Right atrium auricular region (tissue), 2 donors: ENCODE data around the gene PDZD7. TPM values are rescaled to one million over a fixed set of nuclear protein-coding genes. Genes with fewer than 3 reads are reported as not detected.

Experiments
- DNase-seq: peaks from one replicate; pipeline ENCODE4 v3.0.0-alpha.2; 2019; ENCODE audit warnings: low spot score
- H3K27ac ChIP-seq, 2 donors: fragments of 200-600 bp; sonication (generic); 1 replicate in 1 of 2; 2 replicates in 1 of 2; pipeline ENCODE4 v1.5.1; 2016 to 2019
- H3K27me3 ChIP-seq, 2 donors: fragments of 200-600 bp; sonication (generic); one replicate each; pipeline versions ENCODE4 v1.5.1 to v1.6.0; 2017 to 2019
- H3K36me3 ChIP-seq: fragments of 200-600 bp; sonication (generic); one replicate; pipeline ENCODE4 v1.5.1; 2016
- H3K4me1 ChIP-seq, 2 donors: fragments of 200-600 bp; sonication (generic); one replicate each; pipeline versions ENCODE4 v1.5.1 to v1.6.0; 2017 to 2019
- H3K4me3 ChIP-seq, 2 donors: fragments of 200-600 bp; sonication (generic); 1 replicate in 1 of 2; 2 replicates in 1 of 2; pipeline ENCODE4 v1.5.1; 2017 to 2019; ENCODE audit warnings: mild to moderate bottlenecking in 1 of 2, moderate library complexity in 1 of 2
- H3K9me3 ChIP-seq, 2 donors: fragments of 200-600 bp; sonication (generic); one replicate each; pipeline ENCODE4 v1.5.1; 2019
- CTCF ChIP-seq, 2 donors: fragments of 200-600 bp; sonication (generic); IDR thresholded peaks; one replicate each; pipeline ENCODE4 v1.5.1; 2019; ENCODE audit warnings: antibody characterized with exemption in 2 of 2
- total RNA-seq, 2 donors: library from RNA; depleted of rRNA; stranded (reverse); fragments of >200 nt; gene quantifications; one replicate each; pipeline ENCODE4 v1.1.0, GENCODE V29; 2016

The PDZD7 gene
- total RNA-seq, 2 donors from 2014 or later = 0.59 to 1.3 TPM

GRCh38 chr10:101041252-101041761, 10.4 kb upstream of the PDZD7 start:
- TF ChIP-seq CTCF (IDR thresholded peaks at IDR 0.05) = peak; percentile 81 to 83
- no peak overlapping the region for H3K4me3 ChIP-seq
- peak; percentile 92 for DNase-seq
- H3K4me1 ChIP-seq = peaks cover 0 to 22% of the 10 kb centered on the region in 2 donors
- H3K27ac ChIP-seq = no peak overlapping the region
- peaks cover 25% of the 10 kb centered on the region for H3K36me3 ChIP-seq
- H3K9me3 ChIP-seq = no peaks in the 10 kb centered on the region
- H3K27me3 ChIP-seq = no peaks in the 10 kb centered on the region

- Histone ChIP-seq H3K4me3 (no peak overlapping the region), H3K9me3 (no peaks in the 10 kb centered on the region), H3K4me1 (peaks cover 0 to 22% of the 10 kb centered on the region in 2 donors), H3K36me3 (peaks cover 30% of the 10 kb centered on the region), H3K27ac (no peak overlapping the region), H3K27me3 (no peaks in the 10 kb centered on the region)
- TF ChIP-seq CTCF (IDR thresholded peaks at IDR 0.05) = no peak
- DNase-seq = no peak
Observed at GRCh38 chr10:101040851-101041250, 9.9 kb upstream of the PDZD7 start.

GRCh38 chr10:101040061-101040460, 9.1 kb upstream of the PDZD7 start:
- Histone ChIP-seq H3K27ac (no peak overlapping the region), H3K4me1 (peaks cover 0 to 22% of the 10 kb centered on the region in 2 donors), H3K4me3 (no peak overlapping the region), H3K27me3 (no peaks in the 10 kb centered on the region), H3K36me3 (peaks cover 38% of the 10 kb centered on the region), H3K9me3 (no peaks in the 10 kb centered on the region)
- TF ChIP-seq CTCF (IDR thresholded peaks at IDR 0.05) = no peak
- no peak for DNase-seq

- no peak overlapping the region for H3K4me3 ChIP-seq
- H3K9me3 ChIP-seq = no peaks in the 10 kb centered on the region
- peaks cover 43% of the 10 kb centered on the region for H3K36me3 ChIP-seq
- H3K27ac ChIP-seq = no peak overlapping the region
- H3K27me3 ChIP-seq = no peaks in the 10 kb centered on the region
- no peak for DNase-seq
- no peak for TF ChIP-seq CTCF (IDR thresholded peaks at IDR 0.05)
- H3K4me1 ChIP-seq = peaks cover 0 to 25% of the 10 kb centered on the region in 2 donors
Observed at GRCh38 chr10:101038484-101038883, 7.6 kb upstream of the PDZD7 start.

DNA sequence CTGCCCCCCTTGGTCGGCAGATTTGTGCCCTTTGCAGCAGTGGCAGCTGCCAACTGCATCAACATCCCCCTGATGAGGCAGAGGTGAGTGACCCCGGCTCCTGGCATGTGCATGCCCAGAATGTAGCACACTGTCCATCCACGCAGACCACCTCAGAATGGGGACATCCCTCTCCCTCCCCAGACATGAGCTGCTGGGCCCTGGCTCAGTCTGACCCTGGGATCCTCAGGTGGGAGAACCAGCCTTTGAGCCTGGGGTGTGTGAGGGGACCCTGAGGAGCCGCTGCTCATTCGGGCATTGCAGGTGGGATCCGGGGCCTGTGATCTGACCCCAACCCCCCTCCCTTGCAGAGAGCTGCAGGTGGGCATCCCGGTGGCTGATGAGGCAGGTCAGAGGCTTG, 5.8 kb upstream of the PDZD7 start:
- no peak for DNase-seq
- no peak for TF ChIP-seq CTCF (IDR thresholded peaks at IDR 0.05)
- H3K4me1 ChIP-seq = peaks cover 0 to 21% of the 10 kb centered on the region in 2 donors
- H3K27me3 ChIP-seq = no peaks in the 10 kb centered on the region
- H3K27ac ChIP-seq = no peak overlapping the region
- H3K9me3 ChIP-seq = no peaks in the 10 kb centered on the region
- H3K4me3 ChIP-seq = no peak overlapping the region
- H3K36me3 ChIP-seq = peaks cover 43% of the 10 kb centered on the region
